Muscle of arm (tissue), 14 donors: ENCODE data around the gene ZNF57. TPM values are rescaled to one million over a fixed set of nuclear protein-coding genes. Genes with fewer than 3 reads are reported as not detected.
"Not testable (repeated sequence)": the region's sequence is repeated elsewhere in the genome, so short reads cannot be mapped to it uniquely, and the experiment has no call there.

Experiments
- DNase-seq: peaks from one replicate; pipeline ENCODE4 v3.0.0-alpha.2; 2013
- long read RNA-seq, 11 donors: transcript quantifications; one replicate each; lab custom pipeline, GENCODE V29; 2026
- polyA plus RNA-seq, 12 donors: library from polyadenylated mRNA; unstranded; fragments of 120-200 nt; gene quantifications; one replicate each; pipeline ENCODE4 v1.2.1, GENCODE V29; 2013; ENCODE audit not compliant: insufficient read length in 12 of 12

Gene ZNF57
- polyA plus RNA-seq: 10 to 100 TPM in 1 of 12 donors, 1 to 10 TPM in 9, not detected in 2; 2.9 to 11.6 (median 3.5) TPM
- long read RNA-seq, donor 1, partial matches to known transcripts: 0 of 2 reads
- long read RNA-seq, donor 1, other reads (novel, unspliced or antisense): 0 of 2 reads
- long read RNA-seq, donor 2, partial matches to known transcripts: 0 of 1 reads
- long read RNA-seq, donor 2, other reads (novel, unspliced or antisense): 0 of 1 reads
- long read RNA-seq, donor 3: 0 reads
- long read RNA-seq, donor 4: 0 reads
- long read RNA-seq, donor 5: 0 reads
- long read RNA-seq, donor 6, partial matches to known transcripts: 0 of 1 reads
- long read RNA-seq, donor 6, other reads (novel, unspliced or antisense): 0 of 1 reads
- long read RNA-seq, donor 7, partial matches to known transcripts: 0 of 1 reads
- long read RNA-seq, donor 7, other reads (novel, unspliced or antisense): 0 of 1 reads
- long read RNA-seq, donor 8, partial matches to known transcripts: 0 of 1 reads
- long read RNA-seq, donor 8, other reads (novel, unspliced or antisense): 0 of 1 reads
- long read RNA-seq, donor 9: 0 reads
- long read RNA-seq, donor 10, partial matches to known transcripts: 0 of 2 reads
- long read RNA-seq, donor 10, other reads (novel, unspliced or antisense): 0 of 2 reads
- long read RNA-seq, donor 11, partial matches to known transcripts: 0 of 1 reads
- long read RNA-seq, donor 11, other reads (novel, unspliced or antisense): 0 of 1 reads

GRCh38 chr19:2900296-2901252 lies at the start of gene ZNF57:
TSS of gene ZNF57 (plus strand) at chr19:2900928. CDS start at chr19:2901046, 118 bp downstream.
- peak; percentile 100 for DNase-seq

DNA sequence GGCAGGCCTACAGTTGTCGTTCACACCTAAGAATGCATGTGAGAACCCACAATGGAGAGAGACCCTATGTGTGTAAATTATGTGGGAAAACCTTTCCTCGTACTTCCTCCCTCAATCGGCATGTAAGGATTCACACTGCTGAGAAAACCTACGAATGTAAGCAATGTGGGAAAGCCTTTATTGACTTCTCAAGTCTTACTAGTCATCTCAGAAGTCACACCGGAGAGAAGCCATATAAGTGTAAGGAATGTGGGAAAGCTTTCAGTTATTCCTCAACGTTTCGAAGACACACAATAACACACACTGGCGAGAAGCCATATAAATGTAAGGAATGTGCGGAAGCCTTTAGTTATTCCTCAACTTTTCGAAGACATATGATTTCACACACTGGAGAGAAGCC lies 48.1 kb upstream of the ZNF57 start:
- no peak for DNase-seq

GRCh38 chr19:2853015-2853606 lies 47.6 kb upstream of the ZNF57 start:
- no peak for DNase-seq

GRCh38 chr19:2854849-2855248 lies 45.9 kb upstream of the ZNF57 start:
- DNase-seq: no peak

DNA sequence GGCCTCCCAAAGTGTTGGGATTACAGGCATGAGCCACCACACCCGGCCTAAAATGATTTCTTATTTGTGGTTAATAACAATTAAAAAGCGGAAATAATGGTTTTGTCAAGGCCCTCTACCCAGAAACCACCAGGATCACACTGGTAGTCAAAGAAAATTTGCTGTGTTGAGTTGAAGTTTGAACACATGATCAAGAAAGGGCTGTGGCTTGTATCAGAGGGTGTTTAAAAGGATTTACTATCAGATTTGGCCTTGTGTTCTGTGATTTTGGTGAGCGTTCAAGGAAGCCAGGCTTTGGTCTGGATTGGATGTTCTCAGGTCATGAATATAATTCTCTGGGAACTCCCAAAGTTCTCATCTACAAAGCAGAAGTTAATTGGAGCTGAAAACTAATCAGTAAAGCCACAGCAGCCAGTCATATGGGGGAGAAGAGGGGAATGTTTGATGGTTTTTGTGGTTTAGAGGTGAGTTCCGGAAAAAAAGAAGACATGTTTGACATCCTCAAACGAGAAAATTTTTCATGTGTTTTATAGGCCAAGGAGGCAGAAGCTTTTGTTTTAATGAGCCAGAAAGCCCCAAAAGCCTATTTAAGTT lies 44.2 kb upstream of the ZNF57 start:
- no peak for DNase-seq

DNA sequence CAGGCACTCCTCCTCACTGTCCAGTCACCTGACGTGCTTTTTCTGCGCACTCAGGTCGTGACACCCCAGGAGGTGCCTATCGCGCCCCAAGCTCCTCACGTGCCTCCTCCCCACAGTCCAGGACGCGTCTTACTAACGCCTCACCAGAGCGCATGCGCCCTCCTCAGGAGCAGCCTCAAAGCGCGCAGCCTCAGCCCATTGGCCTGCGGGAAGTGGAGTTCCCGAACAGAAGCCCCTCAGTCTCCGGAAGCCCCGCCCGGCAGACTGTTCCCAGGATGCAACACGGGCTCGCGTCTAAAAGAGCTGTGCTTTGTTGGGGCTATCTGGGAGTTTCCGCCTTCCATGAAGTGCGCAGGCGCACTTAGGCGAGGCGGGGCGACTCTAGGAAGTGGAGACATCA lies 41.9 kb upstream of the ZNF57 start:
- no peak for DNase-seq

GRCh38 chr19:2863816-2864215 lies 36.9 kb upstream of the ZNF57 start:
- DNase-seq: peak; percentile 12

DNA sequence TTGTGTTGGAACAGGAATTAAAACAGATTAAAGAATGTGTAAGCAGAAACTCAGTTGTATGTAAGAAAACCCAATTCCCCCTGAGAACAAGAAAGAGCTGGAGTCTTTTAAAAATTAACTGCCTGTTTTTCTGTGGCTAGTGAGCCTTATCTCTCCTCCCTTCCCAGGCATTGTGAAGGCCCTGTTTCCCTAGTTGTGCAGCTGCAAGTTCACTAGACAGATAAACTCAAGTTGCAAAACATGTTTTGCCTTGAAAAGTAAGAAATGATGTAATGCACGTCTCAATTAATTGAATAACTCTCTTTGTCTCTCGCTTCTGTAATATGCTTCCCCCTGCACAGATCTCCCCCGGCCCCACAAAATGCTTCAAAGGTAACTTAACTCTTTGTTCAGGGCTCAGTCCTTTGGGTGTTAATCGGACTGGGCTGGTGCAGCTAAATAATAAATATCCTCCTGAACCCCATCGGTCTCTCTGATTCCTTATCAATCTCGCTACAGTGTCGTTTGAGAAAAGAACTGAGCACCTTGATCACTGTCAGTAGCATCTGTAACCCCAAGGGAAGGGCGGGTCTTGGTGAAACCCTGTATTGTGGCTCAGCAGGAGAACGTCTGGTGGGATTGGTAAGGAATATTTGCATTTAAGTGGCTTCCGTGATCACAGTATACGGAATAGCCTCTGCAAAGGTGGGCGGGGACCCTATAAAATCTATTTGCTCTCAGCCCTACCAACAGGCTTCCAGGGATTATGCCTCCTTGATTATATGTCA lies 35.2 kb upstream of the ZNF57 start:
- DNase-seq: no peak

DNA sequence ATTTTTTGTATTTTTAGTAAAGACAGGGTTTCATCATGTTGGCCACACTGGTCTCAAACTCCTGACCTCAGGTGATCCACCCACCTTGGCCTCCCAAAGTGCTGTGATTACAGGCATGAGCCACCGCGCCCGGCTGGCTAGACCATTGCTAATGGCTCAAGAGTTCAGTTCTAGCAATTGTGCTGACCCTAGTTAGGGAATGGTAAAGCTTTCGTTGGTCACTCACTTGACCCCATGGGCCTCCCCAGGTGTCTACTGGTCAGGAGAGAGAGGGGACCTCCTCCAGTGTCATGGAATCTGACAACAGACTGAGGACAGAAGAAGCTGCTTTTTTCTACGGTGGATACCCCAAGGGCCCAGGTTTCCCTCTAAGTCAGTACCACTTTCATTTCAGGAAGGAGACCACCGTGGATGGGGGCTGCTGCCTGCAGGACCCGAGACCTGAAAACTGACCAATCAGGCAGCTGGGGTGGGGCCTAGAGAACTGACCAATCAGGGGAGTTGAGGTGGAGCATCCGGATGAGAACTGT lies 34.2 kb upstream of the ZNF57 start:
- DNase-seq: no peak

DNA sequence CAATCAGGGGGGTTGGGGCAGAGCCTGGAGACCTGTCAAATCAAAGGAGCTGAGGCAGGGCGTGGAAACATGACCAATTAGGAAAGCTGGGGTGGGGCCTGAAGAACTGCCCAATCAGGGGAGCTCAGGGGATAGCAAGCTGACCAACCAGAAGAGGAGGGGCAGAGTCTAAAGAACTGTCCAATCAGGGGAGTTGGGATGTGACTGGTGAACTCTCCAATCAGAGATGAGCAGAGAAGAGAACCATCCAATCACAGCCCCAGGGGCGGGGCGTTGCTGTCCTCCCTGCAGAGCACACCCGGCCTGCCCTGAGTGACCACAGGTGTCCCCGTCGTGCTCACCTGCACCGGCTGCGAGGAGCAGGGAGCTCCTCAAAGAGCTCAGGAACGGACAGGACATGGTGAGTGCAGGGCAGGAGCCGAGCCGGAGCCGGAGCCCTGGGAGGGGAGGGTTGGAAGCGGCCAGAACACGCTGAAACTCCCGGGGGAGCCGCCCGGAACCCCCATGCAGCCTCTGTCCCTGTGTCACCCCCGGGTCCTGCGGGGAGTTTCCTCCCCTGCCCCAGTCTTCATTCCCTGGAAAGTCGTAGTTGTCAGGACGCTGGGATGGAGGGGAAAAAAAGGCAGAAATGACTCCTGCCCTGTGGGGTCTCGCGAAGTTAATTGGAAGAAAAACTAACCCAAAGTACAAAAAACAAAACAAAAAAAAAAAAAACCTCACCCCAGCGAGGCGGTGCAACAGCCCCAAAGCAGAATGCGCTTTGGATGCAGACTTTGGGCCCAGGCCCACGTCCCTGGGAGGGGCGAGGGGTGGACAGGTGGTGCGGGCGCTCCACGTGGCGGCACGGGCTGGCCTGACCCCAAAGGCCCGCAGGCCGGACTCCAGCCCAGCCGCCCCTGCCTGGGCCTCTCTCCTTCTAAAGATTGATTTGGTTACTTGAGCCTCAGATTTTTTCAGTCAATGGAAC lies 33.4 kb upstream of the ZNF57 start, which contains the start of gene ZNF556:
Gene ZNF556, plus strand, starts transcription at position 311 of the 967 bp plus-strand sequence. Its CDS starts 87 bp downstream, at position 398.
- peak; percentile 63 for DNase-seq

- DNase-seq: no peak
Measured at GRCh38 chr19:2869618-2870017, 31.1 kb upstream of the ZNF57 start.

GRCh38 chr19:2872175-2872574 lies 28.6 kb upstream of the ZNF57 start:
- DNase-seq: not testable (repeated sequence)

DNA sequence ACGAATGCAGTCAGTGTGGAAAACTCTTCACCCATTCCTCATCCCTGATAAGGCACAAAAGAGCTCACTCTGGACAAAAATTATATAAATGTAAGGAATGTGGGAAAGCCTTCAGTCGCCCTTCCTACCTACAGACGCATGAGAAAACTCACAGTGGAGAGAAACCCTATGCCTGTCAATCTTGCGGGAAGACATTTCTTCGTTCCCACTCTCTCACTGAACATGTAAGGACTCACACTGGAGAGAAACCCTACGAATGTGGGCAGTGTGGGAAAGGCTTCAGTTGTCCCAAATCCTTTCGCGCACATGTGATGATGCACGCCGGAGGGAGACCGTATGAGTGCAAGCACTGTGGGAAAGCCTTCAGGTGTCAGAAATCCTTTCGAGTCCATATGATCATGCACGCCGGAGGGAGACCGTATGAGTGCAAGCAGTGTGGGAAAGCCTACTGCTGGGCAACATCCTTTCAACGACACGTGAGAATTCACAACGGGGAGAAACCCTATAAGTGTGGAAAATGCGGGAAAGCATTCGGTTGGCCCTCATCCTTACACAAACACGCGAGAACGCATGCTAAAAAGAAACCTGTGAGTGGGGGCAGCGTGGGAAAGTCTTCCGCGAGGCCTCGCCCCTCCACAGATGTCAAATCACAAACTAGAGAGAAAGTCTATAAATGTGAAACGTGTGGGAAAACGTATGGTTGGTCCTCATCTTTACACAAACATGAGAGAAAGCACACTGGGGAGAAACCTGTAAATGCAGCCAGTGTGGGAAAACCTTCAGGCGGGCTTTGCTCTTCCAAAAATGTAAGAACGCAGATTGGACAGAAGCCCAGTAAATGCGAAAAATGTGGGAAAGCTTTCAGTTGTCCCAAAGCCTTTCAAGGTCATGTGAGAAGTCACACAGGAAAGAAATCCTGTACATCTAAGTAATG lies 23.1 kb upstream of the ZNF57 start:
- DNase-seq: no peak

- no peak for DNase-seq
Measured at GRCh38 chr19:2883686-2884439, 16.9 kb upstream of the ZNF57 start.

DNA sequence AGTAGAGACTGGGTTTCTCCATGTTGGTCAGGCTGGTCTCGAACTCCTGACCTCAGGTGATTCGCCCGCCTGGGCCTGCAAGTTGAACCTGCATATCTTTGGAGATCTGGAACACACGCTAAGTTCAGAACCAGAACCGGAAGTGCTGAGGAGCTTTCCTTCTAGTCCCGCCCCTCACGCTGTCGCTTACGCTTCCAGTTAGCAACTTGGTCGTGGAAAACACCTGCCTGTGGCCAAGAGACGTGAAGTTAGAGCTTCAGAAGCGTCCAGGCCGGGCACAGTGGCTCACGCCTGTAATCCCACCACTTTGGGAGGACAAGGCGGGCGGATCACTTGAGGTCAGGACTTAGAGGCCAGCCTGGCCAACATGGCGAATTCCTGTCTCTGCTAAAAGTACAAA lies 15.0 kb upstream of the ZNF57 start:
- DNase-seq: no peak

GRCh38 chr19:2887391-2887914 lies 13.3 kb upstream of the ZNF57 start:
- DNase-seq: peak; percentile 66
